ENCODE data around the gene GLDC.
"Not testable (repeated sequence)": the region's sequence is repeated elsewhere in the genome, so short reads cannot be mapped to it uniquely, and the experiment has no call there.

The GLDC gene

DNA sequence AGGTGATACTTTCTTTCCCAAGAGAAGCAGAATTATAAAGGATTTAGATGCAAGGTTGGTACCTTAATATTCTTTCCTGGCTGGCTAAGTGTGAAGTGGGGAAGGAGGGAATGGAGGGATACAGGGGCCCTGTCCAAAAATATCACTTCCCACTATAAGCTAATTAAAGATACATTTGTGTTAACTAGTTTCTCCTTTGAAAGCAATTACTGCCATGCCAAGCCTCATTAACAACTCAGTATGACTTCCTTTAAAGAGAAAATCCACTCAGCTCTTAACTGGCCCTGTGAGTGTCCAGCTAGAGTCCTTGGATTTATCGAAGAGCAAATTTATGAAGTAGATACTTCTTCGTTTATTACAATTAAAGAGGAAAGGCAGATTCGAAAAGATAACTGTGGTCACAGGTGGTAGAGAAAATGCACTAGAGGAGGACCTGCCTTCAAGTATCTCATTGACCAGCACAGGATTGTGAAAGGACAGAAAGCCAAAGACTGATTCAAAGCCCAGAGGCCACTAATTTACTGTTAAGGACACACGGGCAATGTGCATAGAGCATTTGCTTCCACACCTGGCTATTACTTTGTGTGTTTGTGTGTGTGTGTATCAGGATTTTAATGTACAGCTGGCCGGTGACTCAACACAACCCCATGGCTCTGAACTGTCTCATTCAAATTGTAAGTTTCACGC lies 11.2 kb upstream of the GLDC start:
- no peaks in the 10 kb centered on the region for H4K20me1 ChIP-seq (ENCODE audit: low read depth, low read length)

DNA sequence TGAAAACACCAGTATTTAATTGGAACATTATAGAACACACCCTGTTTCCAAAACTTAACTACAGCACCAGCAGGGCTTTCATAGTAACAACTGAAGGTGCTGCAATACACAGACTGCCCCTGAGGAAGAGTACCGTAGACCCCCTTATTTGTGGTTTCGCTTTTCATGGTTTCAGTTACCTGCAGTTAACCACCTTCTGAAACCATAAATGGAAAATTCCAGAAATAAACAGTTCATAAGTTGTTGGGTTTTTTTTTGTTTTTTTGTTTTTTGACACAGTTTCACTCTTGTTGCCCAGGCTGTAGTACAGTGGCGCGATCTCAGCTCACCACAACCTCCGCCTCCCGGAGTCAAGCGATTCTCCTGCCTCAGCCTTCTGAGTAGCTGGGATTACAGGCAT lies 9.5 kb upstream of the GLDC start:
- H4K20me1 ChIP-seq (ENCODE audit: low read depth, low read length), result no peaks in the 10 kb centered on the region
- no peak overlapping the region for H3K4me2 ChIP-seq (ENCODE audit: low read depth, low read length, poor library complexity, severe bottlenecking)
- no peak overlapping the region for H3K4me3 ChIP-seq (ENCODE audit: insufficient read depth, low read length, poor library complexity, severe bottlenecking)
- no peaks in the 10 kb centered on the region for H3K9me3 ChIP-seq (ENCODE audit: insufficient read depth, low read length)
- no peaks in the 10 kb centered on the region for H3K79me2 ChIP-seq (ENCODE audit: insufficient read depth, low read length)
- H2AFZ ChIP-seq (ENCODE audit: low read depth, low read length, severe bottlenecking), result no peak overlapping the region
- H3F3A ChIP-seq (ENCODE audit: insufficient read depth), result no peaks in the 10 kb centered on the region
- no peaks in the 10 kb centered on the region for H3K27me3 ChIP-seq (ENCODE audit: low read length)
- H3K9ac ChIP-seq (ENCODE audit: low read length), result no peak overlapping the region
- H3K27ac ChIP-seq (ENCODE audit: low read depth, low read length), result no peak overlapping the region
- TF ChIP-seq EZH2phosphoT487 (conservative IDR thresholded peaks at IDR 0.05; ENCODE audit: low read length), result no peak
- TF ChIP-seq, protein P1, sequence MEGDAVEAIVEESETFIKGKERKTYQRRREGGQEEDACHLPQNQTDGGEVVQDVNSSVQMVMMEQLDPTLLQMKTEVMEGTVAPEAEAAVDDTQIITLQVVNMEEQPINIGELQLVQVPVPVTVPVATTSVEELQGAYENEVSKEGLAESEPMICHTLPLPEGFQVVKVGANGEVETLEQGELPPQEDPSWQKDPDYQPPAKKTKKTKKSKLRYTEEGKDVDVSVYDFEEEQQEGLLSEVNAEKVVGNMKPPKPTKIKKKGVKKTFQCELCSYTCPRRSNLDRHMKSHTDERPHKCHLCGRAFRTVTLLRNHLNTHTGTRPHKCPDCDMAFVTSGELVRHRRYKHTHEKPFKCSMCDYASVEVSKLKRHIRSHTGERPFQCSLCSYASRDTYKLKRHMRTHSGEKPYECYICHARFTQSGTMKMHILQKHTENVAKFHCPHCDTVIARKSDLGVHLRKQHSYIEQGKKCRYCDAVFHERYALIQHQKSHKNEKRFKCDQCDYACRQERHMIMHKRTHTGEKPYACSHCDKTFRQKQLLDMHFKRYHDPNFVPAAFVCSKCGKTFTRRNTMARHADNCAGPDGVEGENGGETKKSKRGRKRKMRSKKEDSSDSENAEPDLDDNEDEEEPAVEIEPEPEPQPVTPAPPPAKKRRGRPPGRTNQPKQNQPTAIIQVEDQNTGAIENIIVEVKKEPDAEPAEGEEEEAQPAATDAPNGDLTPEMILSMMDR (IDR thresholded peaks at IDR 0.05; ENCODE audit: insufficient read depth, low read length, poor library complexity, severe bottlenecking), result no peak
- H3K9me2 ChIP-seq (replicated peaks; ENCODE audit: insufficient read depth, low read length), result no peaks in the 10 kb centered on the region
- H3K36me3 ChIP-seq (ENCODE audit: low read length), result no peaks in the 10 kb centered on the region

More for the DNA sequence above, 11.2 kb upstream of the GLDC start:
- H3K4me3 ChIP-seq (ENCODE audit: insufficient read depth, low read length, poor library complexity, severe bottlenecking), result no peak overlapping the region
- no peak overlapping the region for H3K27ac ChIP-seq (ENCODE audit: low read depth, low read length)
- no peak overlapping the region for H3K4me2 ChIP-seq (ENCODE audit: low read depth, low read length, poor library complexity, severe bottlenecking)
- no peaks in the 10 kb centered on the region for H3K9me3 ChIP-seq (ENCODE audit: insufficient read depth, low read length)
- no peaks in the 10 kb centered on the region for H3F3A ChIP-seq (ENCODE audit: insufficient read depth)
- no peak overlapping the region for H2AFZ ChIP-seq (ENCODE audit: low read depth, low read length, severe bottlenecking)
- no peaks in the 10 kb centered on the region for H3K9me2 ChIP-seq (replicated peaks; ENCODE audit: insufficient read depth, low read length)
- H3K27me3 ChIP-seq (ENCODE audit: low read length), result no peaks in the 10 kb centered on the region
- H3K79me2 ChIP-seq (ENCODE audit: insufficient read depth, low read length), result no peaks in the 10 kb centered on the region
- H3K9ac ChIP-seq (ENCODE audit: low read length), result no peak overlapping the region
- no peaks in the 10 kb centered on the region for H3K36me3 ChIP-seq (ENCODE audit: low read length)
- TF ChIP-seq, protein P1 (IDR thresholded peaks at IDR 0.05; ENCODE audit: insufficient read depth, low read length, poor library complexity, severe bottlenecking), result no peak
- TF ChIP-seq EZH2phosphoT487 (conservative IDR thresholded peaks at IDR 0.05; ENCODE audit: low read length), result no peak

DNA sequence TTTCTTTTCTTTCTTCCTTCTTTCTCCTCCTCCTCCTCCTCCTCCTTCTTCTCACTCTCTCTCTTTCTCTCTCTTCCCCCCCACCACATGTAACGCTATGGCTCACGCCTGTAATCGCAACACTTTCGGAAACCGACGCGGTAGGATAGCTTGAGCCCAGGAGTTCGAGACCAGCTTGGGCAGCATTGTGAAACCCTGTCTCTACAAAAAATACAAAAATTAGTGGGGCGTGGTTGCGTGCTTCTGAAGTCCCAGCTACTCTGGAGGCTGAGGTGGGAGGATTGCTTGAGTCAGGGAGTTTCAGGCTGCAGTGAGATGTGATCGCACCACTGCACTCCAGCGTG lies 736 bp upstream of the GLDC start:
- H3F3A ChIP-seq (ENCODE audit: insufficient read depth), result no peaks in the 10 kb centered on the region
- H3K79me2 ChIP-seq (ENCODE audit: insufficient read depth, low read length), result no peaks in the 10 kb centered on the region
- H3K4me2 ChIP-seq (ENCODE audit: low read depth, low read length, poor library complexity, severe bottlenecking), result peak overlapping the region; percentile 49
- H3K4me3 ChIP-seq (ENCODE audit: insufficient read depth, low read length, poor library complexity, severe bottlenecking), result peak overlapping the region; percentile 45
- no peaks in the 10 kb centered on the region for H3K36me3 ChIP-seq (ENCODE audit: low read length)
- H3K9ac ChIP-seq (ENCODE audit: low read length), result no peak overlapping the region
- H4K20me1 ChIP-seq (ENCODE audit: low read depth, low read length), result no peaks in the 10 kb centered on the region
- H3K27ac ChIP-seq (ENCODE audit: low read depth, low read length), result no peak overlapping the region
- no peaks in the 10 kb centered on the region for H3K9me3 ChIP-seq (ENCODE audit: insufficient read depth, low read length)
- TF ChIP-seq, protein P1 (IDR thresholded peaks at IDR 0.05; ENCODE audit: insufficient read depth, low read length, poor library complexity, severe bottlenecking), result no peak
- TF ChIP-seq EZH2phosphoT487 (conservative IDR thresholded peaks at IDR 0.05; ENCODE audit: low read length), result no peak
- H2AFZ ChIP-seq (ENCODE audit: low read depth, low read length, severe bottlenecking), result peak overlapping the region; percentile 70
- H3K9me2 ChIP-seq (replicated peaks; ENCODE audit: insufficient read depth, low read length), result no peaks in the 10 kb centered on the region
- H3K27me3 ChIP-seq (ENCODE audit: low read length), result 0 out of 2 replicates have a peak, but pooled peaks cover 4% of the 10 kb centered on the region

DNA sequence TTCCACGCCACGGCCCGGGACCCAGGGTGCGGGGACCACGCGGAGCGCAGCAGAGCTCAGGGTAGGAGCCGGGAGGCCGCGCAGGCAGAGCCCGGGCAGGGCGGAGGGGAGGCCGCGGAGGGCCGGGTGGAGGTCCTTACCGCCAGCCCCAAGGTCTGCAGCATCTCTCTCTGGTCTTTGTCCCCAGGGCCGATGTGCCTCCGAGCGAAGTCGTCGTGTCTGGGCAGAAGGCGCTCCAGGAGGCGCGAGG lies 499 bp downstream of the GLDC start:
- H3K4me3 ChIP-seq (ENCODE audit: insufficient read depth, low read length, poor library complexity, severe bottlenecking); H3K4me2 ChIP-seq (ENCODE audit: low read depth, low read length, poor library complexity, severe bottlenecking): not testable (repeated sequence)

More for the DNA sequence above, 499 bp downstream of the GLDC start:
- not testable (repeated sequence) for H2AFZ ChIP-seq (ENCODE audit: low read depth, low read length, severe bottlenecking); H3F3A ChIP-seq (ENCODE audit: insufficient read depth); H3K36me3 ChIP-seq (ENCODE audit: low read length); H3K79me2 ChIP-seq (ENCODE audit: insufficient read depth, low read length); H3K27me3 ChIP-seq (ENCODE audit: low read length); H3K9me3 ChIP-seq (ENCODE audit: insufficient read depth, low read length); H4K20me1 ChIP-seq (ENCODE audit: low read depth, low read length); H3K27ac ChIP-seq (ENCODE audit: low read depth, low read length); H3K9ac ChIP-seq (ENCODE audit: low read length); H3K9me2 ChIP-seq (replicated peaks; ENCODE audit: insufficient read depth, low read length)

All from SU-DHL-6 (cell line).